SK-N-MC (cell line): ENCODE data around the gene MED27.
"Not testable (repeated sequence)": the region's sequence is repeated elsewhere in the genome, so short reads cannot be mapped to it uniquely, and the experiment has no call there.

Experiments
- DNase-seq: peaks from one replicate; pipeline ENCODE4 v3.0.0-alpha.2; 2011; ENCODE audit warnings: low read depth, low spot score
- H3K27ac ChIP-seq: fragments of 200-600 bp; sonication (generic); 2 replicates; pipeline ENCODE4 v1.5.1; 2016; ENCODE audit warnings: mixed run types
- H3K36me3 ChIP-seq: fragments of 200-600 bp; sonication (generic); 2 replicates; pipeline ENCODE4 v1.6.1; 2017; ENCODE audit warnings: antibody characterized with exemption, low read length, mixed read lengths; ENCODE audit not compliant: insufficient read depth
- H3K4me3 ChIP-seq: fragments of 200-600 bp; sonication (generic); 2 replicates; pipeline ENCODE4 v1.5.1; 2016
- H3K9ac ChIP-seq: fragments of 200-600 bp; sonication (generic); 2 replicates; pipeline ENCODE4 v1.8.0; 2017; ENCODE audit warnings: mixed run types, mixed read lengths; ENCODE audit not compliant: insufficient read length
- H3K9me3 ChIP-seq: fragments of 200-600 bp; sonication (generic); 2 replicates; pipeline ENCODE4 v1.6.1; 2017; ENCODE audit warnings: low read depth, mild to moderate bottlenecking, antibody characterized with exemption, low read length, moderate library complexity, mixed read lengths
- EZH2 ChIP-seq: fragments of 200-600 bp; sonication (generic); IDR thresholded peaks from one replicate; pipeline ENCODE4 v1.6.1; 2017; ENCODE audit warnings: antibody characterized with exemption
- FOXP2 ChIP-seq: optimal IDR thresholded peaks from 2 replicates; pipeline ENCODE3; 2011; ENCODE audit warnings: mild to moderate bottlenecking, moderate library complexity; ENCODE audit not compliant: insufficient read depth; ENCODE audit errors: extremely low read length, control extremely low read depth
- POLR2AphosphoS5 ChIP-seq: IDR thresholded peaks from 2 replicates; pipeline ENCODE4 v1.6.1; 2012; ENCODE audit warnings: mild to moderate bottlenecking, low read depth, low read length, borderline replicate concordance

The MED27 gene

GRCh38 chr9:131937451-131937850 lies 142.2 kb downstream of the MED27 start:
- Histone ChIP-seq H3K9ac (no peak overlapping the region), H3K4me3 (no peak overlapping the region), H3K27ac (no peak overlapping the region), H3K36me3 (no peaks in the 10 kb centered on the region), H3K9me3 (no peaks in the 10 kb centered on the region)
- DNase-seq = no peak
- TF ChIP-seq POLR2AphosphoS5 (no peak), FOXP2 (no peak), EZH2 (no peak)

DNA sequence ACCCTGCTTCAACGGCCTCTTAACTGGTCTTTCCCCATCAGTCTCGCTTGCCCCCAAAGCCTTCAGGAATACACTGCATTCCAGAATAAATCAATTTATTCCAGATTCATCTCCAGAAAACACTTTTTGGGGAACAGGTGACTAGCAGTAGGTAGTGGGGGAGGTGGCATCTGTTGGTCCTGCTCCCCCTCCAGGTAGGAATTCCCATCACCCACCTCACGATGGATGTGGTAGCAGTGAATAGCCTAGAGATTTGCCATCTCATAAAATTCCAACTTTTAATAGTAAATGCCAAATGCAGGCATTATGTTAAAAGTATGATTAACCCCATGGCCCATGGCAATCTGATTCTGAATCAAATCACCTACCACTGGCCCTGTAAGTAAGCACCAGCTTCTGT lies 142.7 kb downstream of the MED27 start:
- Histone ChIP-seq H3K27ac (no peak overlapping the region), H3K4me3 (no peak overlapping the region), H3K36me3 (no peaks in the 10 kb centered on the region), H3K9ac (no peak overlapping the region), H3K9me3 (no peaks in the 10 kb centered on the region)
- DNase-seq = no peak
- TF ChIP-seq POLR2AphosphoS5 = no peak
- TF ChIP-seq EZH2 = no peak
- no peak for TF ChIP-seq FOXP2

DNA sequence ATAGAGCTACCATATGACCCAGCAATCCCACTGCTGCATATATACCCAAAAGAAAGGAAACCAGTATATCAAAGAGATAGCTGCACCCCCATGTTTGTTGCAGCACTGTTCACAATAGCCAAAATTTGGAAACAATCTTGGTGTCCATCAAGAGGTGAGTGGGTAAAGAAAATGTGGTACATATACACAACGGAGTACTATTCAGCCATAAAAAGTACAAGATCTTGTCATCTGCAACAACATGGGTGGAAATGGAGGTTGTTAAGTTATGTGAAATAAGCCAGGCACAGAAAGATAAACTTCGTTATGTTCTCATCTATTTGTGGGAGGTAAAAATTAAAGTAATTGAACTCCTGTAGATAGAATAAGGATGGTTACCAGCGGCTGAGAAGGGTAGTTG lies 145.0 kb downstream of the MED27 start:
- Histone ChIP-seq H3K4me3 (no peak overlapping the region), H3K27ac (no peak overlapping the region), H3K36me3 (no peaks in the 10 kb centered on the region), H3K9ac (no peak overlapping the region), H3K9me3 (no peaks in the 10 kb centered on the region)
- no peak for DNase-seq
- TF ChIP-seq POLR2AphosphoS5 (no peak), FOXP2 (no peak), EZH2 (no peak)

DNA sequence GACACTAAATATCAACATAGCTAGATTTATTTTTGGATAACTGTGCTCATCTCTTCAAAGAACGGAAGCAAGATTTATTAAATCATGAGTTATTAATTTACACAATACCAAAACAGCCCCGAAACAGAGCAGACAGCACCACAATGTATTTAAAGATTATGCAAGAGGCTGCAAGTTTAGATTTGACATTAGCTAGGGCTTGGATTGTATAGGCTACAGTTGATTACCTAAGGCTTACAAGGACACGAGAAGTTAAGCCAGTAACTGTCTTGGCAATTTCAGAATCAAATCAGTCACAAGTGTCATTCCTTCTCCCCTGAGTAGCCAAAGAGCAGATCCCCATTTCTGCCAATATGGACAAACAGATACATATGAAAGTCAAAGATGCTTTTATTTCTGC lies 152.6 kb downstream of the MED27 start:
- TF ChIP-seq EZH2 (no peak), FOXP2 (no peak), POLR2AphosphoS5 (no peak)
- H3K27ac ChIP-seq = no peak overlapping the region
- no peak for DNase-seq
- no peak overlapping the region for H3K4me3 ChIP-seq
- no peaks in the 10 kb centered on the region for H3K9me3 ChIP-seq
- no peaks in the 10 kb centered on the region for H3K36me3 ChIP-seq
- no peak overlapping the region for H3K9ac ChIP-seq

- no peak overlapping the region for H3K27ac ChIP-seq
- H3K9ac ChIP-seq = no peak overlapping the region
- no peak overlapping the region for H3K4me3 ChIP-seq
- no peak for TF ChIP-seq POLR2AphosphoS5
- no peaks in the 10 kb centered on the region for H3K36me3 ChIP-seq
- no peaks in the 10 kb centered on the region for H3K9me3 ChIP-seq
- no peak for DNase-seq
These were observed 153.2 kb downstream of the MED27 start for GRCh38 chr9:131926360-131926922.

DNA sequence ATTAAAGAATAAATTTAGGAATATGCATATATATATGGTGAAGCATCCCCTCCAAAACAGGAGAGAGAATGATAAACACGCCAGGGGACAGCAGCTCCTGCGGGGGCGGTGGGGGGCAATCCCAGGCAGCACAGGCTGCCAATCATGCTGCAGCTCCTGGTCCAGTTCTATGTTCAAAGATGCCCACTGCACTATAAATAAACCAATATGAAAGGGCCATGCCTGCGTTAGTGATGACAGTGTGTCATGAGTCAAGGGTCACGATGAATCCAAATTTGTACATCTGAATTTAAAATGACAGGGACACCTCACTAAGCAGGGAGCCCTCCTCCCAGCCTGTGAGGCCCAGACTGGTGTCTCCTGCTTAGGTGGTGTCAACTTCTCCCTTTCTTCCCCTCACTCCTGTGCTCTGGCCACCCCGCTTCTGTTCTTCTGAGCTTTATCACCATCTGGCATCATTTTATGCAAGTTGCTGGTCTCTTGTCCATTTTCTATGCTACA lies 153.9 kb downstream of the MED27 start:
- no peak for DNase-seq
- TF ChIP-seq EZH2 (no peak), POLR2AphosphoS5 (no peak), FOXP2 (no peak)
- H3K9me3 ChIP-seq = no peaks in the 10 kb centered on the region

DNA sequence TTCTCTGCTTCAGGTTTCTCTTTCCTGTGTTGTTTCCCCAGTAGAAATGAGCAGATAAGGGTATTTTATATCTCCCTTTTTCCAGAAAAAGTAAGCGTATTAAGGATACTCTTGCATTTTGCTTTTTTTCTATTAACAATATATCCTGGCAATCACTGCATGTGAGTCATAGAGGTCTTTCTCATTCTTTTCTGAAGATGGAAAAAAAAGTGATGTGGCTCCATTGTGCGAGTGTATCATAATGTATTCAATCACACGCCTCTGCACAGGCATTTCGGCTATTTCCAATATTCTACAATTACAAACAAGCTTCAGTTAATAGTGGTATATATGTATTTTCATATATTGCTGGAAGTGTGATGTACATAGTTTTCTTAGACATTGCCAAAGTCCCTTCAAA lies 155.9 kb downstream of the MED27 start:
- Histone ChIP-seq H3K36me3 (no peaks in the 10 kb centered on the region), H3K4me3 (no peak overlapping the region)
- DNase-seq = no peak

More for the DNA sequence above, 153.9 kb downstream of the MED27 start:
- H3K4me3 ChIP-seq = no peak overlapping the region
- no peak overlapping the region for H3K27ac ChIP-seq
- no peaks in the 10 kb centered on the region for H3K36me3 ChIP-seq
- no peak overlapping the region for H3K9ac ChIP-seq

GRCh38 chr9:131923132-131923671 lies 156.5 kb downstream of the MED27 start:
- no peak overlapping the region for H3K27ac ChIP-seq
- TF ChIP-seq FOXP2 (no peak), EZH2 (no peak), POLR2AphosphoS5 (no peak)
- no peak overlapping the region for H3K9ac ChIP-seq
- H3K36me3 ChIP-seq = no peaks in the 10 kb centered on the region
- no peaks in the 10 kb centered on the region for H3K9me3 ChIP-seq
- DNase-seq = no peak
- no peak overlapping the region for H3K4me3 ChIP-seq

More for the DNA sequence above, 155.9 kb downstream of the MED27 start:
- no peak overlapping the region for H3K27ac ChIP-seq
- H3K9ac ChIP-seq = no peak overlapping the region
- no peaks in the 10 kb centered on the region for H3K9me3 ChIP-seq
- no peak for TF ChIP-seq FOXP2

GRCh38 chr9:131921635-131922034 lies 158.0 kb downstream of the MED27 start:
- H3K4me3 ChIP-seq, H3K27ac ChIP-seq, H3K9ac ChIP-seq, H3K9me3 ChIP-seq, H3K36me3 ChIP-seq, DNase-seq: not testable (repeated sequence)
